A673 (cell line): ENCODE results near the gene PRKCQ.

Source experiments
- EZH2 ChIP-seq: fragments of 200-600 bp; sonication (generic); IDR thresholded peaks from 2 replicates; pipeline ENCODE4 v1.6.1; 2017; ENCODE audit warnings: borderline replicate concordance, low read depth, mild to moderate bottlenecking, mixed read lengths, antibody characterized with exemption, low read length; ENCODE audit not compliant: poor library complexity, severe bottlenecking
- TF ChIP-seq, protein P1 (sequence below): fragments of 300-800, 200-600 bp; sonication (generic); conservative IDR thresholded peaks from 2 replicates; pipeline ENCODE4 v1.5.1; 2017; ENCODE audit warnings: low read depth, mild to moderate bottlenecking, antibody characterized with exemption, low read length, moderate library complexity, mixed read lengths

DNA sequence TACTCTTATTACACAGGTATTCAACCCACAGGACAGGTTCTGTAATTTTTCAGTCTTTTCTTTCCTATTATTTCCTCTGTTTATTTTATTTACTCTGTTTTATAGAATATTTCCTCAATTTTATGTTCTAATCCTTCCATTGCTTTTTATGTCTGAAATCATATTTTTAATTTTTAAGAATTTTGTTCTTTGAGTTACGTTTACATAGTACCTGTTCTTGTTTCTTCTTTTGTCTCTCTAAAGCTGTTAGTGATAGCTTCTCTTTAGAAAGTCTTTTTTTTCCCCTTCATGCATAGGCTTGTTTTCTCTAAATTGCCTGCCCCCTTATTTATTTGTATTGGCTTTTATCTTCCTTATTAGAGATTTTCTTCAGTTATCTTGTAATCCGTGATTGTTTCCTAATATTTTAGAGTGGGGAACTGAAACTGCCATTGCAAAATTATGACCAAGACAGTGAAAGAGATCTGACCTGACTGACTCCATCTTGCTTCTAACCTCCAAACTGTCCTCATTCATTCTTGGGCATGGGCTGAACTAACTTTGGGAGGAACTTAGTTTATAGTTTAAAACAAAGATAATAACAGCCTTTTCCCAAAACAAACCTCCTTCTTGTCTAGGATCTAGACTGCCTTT is 189.7 kb downstream of the PRKCQ start:
- TF ChIP-seq, protein P1, sequence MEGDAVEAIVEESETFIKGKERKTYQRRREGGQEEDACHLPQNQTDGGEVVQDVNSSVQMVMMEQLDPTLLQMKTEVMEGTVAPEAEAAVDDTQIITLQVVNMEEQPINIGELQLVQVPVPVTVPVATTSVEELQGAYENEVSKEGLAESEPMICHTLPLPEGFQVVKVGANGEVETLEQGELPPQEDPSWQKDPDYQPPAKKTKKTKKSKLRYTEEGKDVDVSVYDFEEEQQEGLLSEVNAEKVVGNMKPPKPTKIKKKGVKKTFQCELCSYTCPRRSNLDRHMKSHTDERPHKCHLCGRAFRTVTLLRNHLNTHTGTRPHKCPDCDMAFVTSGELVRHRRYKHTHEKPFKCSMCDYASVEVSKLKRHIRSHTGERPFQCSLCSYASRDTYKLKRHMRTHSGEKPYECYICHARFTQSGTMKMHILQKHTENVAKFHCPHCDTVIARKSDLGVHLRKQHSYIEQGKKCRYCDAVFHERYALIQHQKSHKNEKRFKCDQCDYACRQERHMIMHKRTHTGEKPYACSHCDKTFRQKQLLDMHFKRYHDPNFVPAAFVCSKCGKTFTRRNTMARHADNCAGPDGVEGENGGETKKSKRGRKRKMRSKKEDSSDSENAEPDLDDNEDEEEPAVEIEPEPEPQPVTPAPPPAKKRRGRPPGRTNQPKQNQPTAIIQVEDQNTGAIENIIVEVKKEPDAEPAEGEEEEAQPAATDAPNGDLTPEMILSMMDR = no peak
- TF ChIP-seq EZH2 = no peak
